WTC11 (cell line): ENCODE results near the gene INO80B.

Source experiments
- CREM ChIP-seq: sonication (generic); formaldehyde crosslinking; IDR thresholded peaks from 2 replicates; pipeline ENCODE4 v1.8.1; 2022; ENCODE audit warnings: mild to moderate bottlenecking, missing genetic modification reagents, moderate library complexity
- CTCF ChIP-seq: fragments of 200-600 bp; IDR thresholded peaks from 2 replicates; pipeline ENCODE4 v1.8.0; 2022; ENCODE audit warnings: antibody characterized with exemption
- E2F1 ChIP-seq: sonication (generic); formaldehyde crosslinking; IDR thresholded peaks from 2 replicates; pipeline ENCODE4 v1.8.0; 2022; ENCODE audit warnings: mild to moderate bottlenecking, missing genetic modification reagents
- FOXK1 ChIP-seq: sonication (generic); formaldehyde crosslinking; IDR thresholded peaks from 2 replicates; pipeline ENCODE4 v1.8.0; 2022; ENCODE audit warnings: mild to moderate bottlenecking, moderate library complexity, missing genetic modification reagents
- KAT7 ChIP-seq: sonication (generic); formaldehyde crosslinking; IDR thresholded peaks from 2 replicates; pipeline ENCODE4 v1.8.1; 2023; ENCODE audit warnings: missing genetic modification reagents, mild to moderate bottlenecking, borderline replicate concordance
- MLX ChIP-seq: sonication (generic); formaldehyde crosslinking; IDR thresholded peaks from 2 replicates; pipeline ENCODE4 v1.8.1; 2023; ENCODE audit warnings: mild to moderate bottlenecking, missing genetic modification reagents, moderate library complexity
- ZNF263 ChIP-seq: sonication (generic); formaldehyde crosslinking; IDR thresholded peaks from 2 replicates; pipeline ENCODE4 v1.8.1; 2022; ENCODE audit warnings: low read depth, mild to moderate bottlenecking, moderate library complexity, missing genetic modification reagents
- ZNF317 ChIP-seq: sonication (generic); formaldehyde crosslinking; IDR thresholded peaks from 2 replicates; pipeline ENCODE4 v1.8.1; 2023; ENCODE audit warnings: low read depth, mild to moderate bottlenecking, moderate library complexity, missing genetic modification reagents, borderline replicate concordance

GRCh38 chr2:74481431-74481830 is 26.5 kb downstream of the INO80B start:
- no peak for TF ChIP-seq E2F1 (CRISPR knock-in tag)
- no peak for TF ChIP-seq CTCF
- TF ChIP-seq KAT7 (CRISPR knock-in tag), result no peak
- no peak for TF ChIP-seq ZNF263 (CRISPR knock-in tag)
- TF ChIP-seq FOXK1 (CRISPR knock-in tag), result no peak
- no peak for TF ChIP-seq CREM (CRISPR knock-in tag)
- TF ChIP-seq MLX (CRISPR knock-in tag), result no peak
- no peak for TF ChIP-seq ZNF317 (CRISPR knock-in tag)
